Measurements from ENCODE around the gene RBFOX2. TPM values are rescaled to one million over a fixed set of nuclear protein-coding genes. Genes with fewer than 3 reads are reported as not detected.
A peak's percentile ranks its signal among the peaks of the same experiment; 100 is the strongest.

The RBFOX2 gene
- total RNA-seq, 2 experiments from 2014 or later = 54.3 to 78.7 TPM

DNA sequence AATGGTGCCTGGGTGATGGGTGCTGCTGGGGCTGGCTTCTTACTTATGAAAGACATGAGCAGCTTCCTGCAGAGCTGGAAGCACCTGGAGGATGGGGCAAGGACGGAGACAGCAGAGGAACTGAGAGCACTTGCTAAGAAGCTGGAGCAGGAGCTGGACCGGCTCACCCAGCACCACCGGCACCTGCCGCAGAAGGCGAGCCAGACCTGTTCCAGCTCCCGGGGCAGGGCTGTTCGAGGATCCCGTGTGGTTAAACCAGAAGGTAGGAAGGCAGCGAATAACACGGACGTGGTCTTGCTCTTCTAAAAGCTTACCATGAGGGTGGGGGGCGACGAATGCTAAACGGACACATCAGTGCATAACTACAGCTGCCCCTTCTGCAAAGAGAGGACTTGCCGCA, 301.7 kb downstream of the RBFOX2 start:
- no TSS peak for BruUV-seq (replicated peaks)
- POLR2A ChIA-PET = interaction anchor here (0.9 to 1.5 kb wide), 5 partner anchors 14 to 292 kb away, joined by 3 to 4 read pairs (median 3); partner anchors contain the start of gene APOL6
- peaks cover 64% of the 10 kb centered on the region for H3K4me1 ChIP-seq (ENCODE audit: insufficient read depth, low read length, poor library complexity, severe bottlenecking)
- no peaks in the 10 kb centered on the region for H4K20me1 ChIP-seq (ENCODE audit: insufficient read depth, low read length)
- no peaks in the 10 kb centered on the region for H3K9me2 ChIP-seq (ENCODE audit: insufficient read depth, low read length)
- peak overlapping the region; percentile 91 for H3K27ac ChIP-seq (ENCODE audit: low read depth, low read length, poor library complexity, severe bottlenecking)
- peak overlapping the region; percentile 77; the same call in 1 of the 2 replicates for H2AFZ ChIP-seq (ENCODE audit: low read length)
- H3K36me3 ChIP-seq (ENCODE audit: insufficient read depth, low read length) = no peaks in the 10 kb centered on the region
- peak overlapping the region; percentile 56 for H3K4me2 ChIP-seq (ENCODE audit: low read length)
- CTCF ChIA-PET (ENCODE audit: unreplicated experiment) = no interaction called here
- H3K9me3 ChIP-seq (ENCODE audit: low read length) = no peaks in the 10 kb centered on the region
- peaks cover 6% of the 10 kb centered on the region; the same call in 1 of the 2 replicates for H3K79me2 ChIP-seq (ENCODE audit: insufficient read depth, low read depth, low read length)
- H3K4me3 ChIP-seq (ENCODE audit: low read depth, low read length, poor library complexity, severe bottlenecking) = peak overlapping the region; percentile 50
- intact Hi-C loops (cut with micrococcal nuclease; ENCODE audit: unreplicated experiment) = loop anchor here (5.0 to 10.0 kb wide), 2 partner anchors 80 to 372 kb away; partner anchors contain the start of gene APOL6
- peak; percentile 75 for DNase-seq (ENCODE audit: low spot score)
- TF ChIP-seq EZH2phosphoT487 (IDR thresholded peaks at IDR 0.05; ENCODE audit: borderline replicate concordance, low read depth, low read length) = no peak
- TF ChIP-seq, protein P1, sequence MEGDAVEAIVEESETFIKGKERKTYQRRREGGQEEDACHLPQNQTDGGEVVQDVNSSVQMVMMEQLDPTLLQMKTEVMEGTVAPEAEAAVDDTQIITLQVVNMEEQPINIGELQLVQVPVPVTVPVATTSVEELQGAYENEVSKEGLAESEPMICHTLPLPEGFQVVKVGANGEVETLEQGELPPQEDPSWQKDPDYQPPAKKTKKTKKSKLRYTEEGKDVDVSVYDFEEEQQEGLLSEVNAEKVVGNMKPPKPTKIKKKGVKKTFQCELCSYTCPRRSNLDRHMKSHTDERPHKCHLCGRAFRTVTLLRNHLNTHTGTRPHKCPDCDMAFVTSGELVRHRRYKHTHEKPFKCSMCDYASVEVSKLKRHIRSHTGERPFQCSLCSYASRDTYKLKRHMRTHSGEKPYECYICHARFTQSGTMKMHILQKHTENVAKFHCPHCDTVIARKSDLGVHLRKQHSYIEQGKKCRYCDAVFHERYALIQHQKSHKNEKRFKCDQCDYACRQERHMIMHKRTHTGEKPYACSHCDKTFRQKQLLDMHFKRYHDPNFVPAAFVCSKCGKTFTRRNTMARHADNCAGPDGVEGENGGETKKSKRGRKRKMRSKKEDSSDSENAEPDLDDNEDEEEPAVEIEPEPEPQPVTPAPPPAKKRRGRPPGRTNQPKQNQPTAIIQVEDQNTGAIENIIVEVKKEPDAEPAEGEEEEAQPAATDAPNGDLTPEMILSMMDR (conservative IDR thresholded peaks at IDR 0.05; ENCODE audit: low read length) = no peak

DNA sequence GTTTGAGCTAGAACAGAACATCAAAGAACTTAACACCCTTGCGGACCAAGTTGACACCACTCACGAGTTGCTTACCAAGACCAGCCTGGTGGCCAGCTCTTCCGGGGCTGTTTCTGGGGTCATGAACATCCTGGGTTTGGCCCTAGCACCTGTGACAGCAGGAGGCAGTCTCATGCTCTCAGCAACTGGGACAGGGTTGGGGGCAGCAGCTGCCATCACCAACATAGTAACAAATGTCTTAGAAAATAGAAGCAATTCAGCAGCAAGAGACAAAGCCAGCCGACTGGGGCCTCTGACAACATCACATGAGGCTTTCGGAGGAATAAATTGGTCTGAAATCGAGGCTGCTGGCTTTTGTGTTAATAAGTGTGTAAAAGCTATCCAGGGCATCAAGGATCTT, 302.2 kb downstream of the RBFOX2 start:
- no peak for TF ChIP-seq EZH2phosphoT487 (IDR thresholded peaks at IDR 0.05; ENCODE audit: borderline replicate concordance, low read depth, low read length)
- TF ChIP-seq, protein P1 (conservative IDR thresholded peaks at IDR 0.05; ENCODE audit: low read length) = peak; percentile 66
- ChIA-PET POLR2A (interaction anchor here (0.9 to 1.5 kb wide), 5 partner anchors 14 to 292 kb away, joined by 3 to 4 read pairs (median 3); partner anchors contain the start of gene APOL6), CTCF (ENCODE audit: unreplicated experiment) (interaction anchor here (1.0 kb wide), 1 partner anchor 13 kb away, joined by 5 read pairs; no protein-coding TSS in a partner anchor)
- Histone ChIP-seq H3K9me3 (ENCODE audit: low read length) (no peaks in the 10 kb centered on the region), H3K79me2 (ENCODE audit: insufficient read depth, low read depth, low read length) (peaks cover 6% of the 10 kb centered on the region; the same call in 1 of the 2 replicates), H2AFZ (ENCODE audit: low read length) (peak overlapping the region; percentile 77), H3K9me2 (ENCODE audit: insufficient read depth, low read length) (no peaks in the 10 kb centered on the region), H3K27ac (ENCODE audit: low read depth, low read length, poor library complexity, severe bottlenecking) (peak overlapping the region; percentile 91), H4K20me1 (ENCODE audit: insufficient read depth, low read length) (no peaks in the 10 kb centered on the region), H3K4me2 (ENCODE audit: low read length) (peak overlapping the region; percentile 56), H3K4me3 (ENCODE audit: low read depth, low read length, poor library complexity, severe bottlenecking) (peak overlapping the region; percentile 50), H3K36me3 (ENCODE audit: insufficient read depth, low read length) (no peaks in the 10 kb centered on the region), H3K4me1 (ENCODE audit: insufficient read depth, low read length, poor library complexity, severe bottlenecking) (peaks cover 69% of the 10 kb centered on the region)
- intact Hi-C loops (cut with micrococcal nuclease; ENCODE audit: unreplicated experiment) = loop anchor here (5.0 to 10.0 kb wide), 2 partner anchors 79 to 372 kb away; partner anchors contain the start of gene APOL6
- DNase-seq (ENCODE audit: low spot score) = peak; percentile 74
- BruUV-seq (replicated peaks) = no TSS peak

DNA sequence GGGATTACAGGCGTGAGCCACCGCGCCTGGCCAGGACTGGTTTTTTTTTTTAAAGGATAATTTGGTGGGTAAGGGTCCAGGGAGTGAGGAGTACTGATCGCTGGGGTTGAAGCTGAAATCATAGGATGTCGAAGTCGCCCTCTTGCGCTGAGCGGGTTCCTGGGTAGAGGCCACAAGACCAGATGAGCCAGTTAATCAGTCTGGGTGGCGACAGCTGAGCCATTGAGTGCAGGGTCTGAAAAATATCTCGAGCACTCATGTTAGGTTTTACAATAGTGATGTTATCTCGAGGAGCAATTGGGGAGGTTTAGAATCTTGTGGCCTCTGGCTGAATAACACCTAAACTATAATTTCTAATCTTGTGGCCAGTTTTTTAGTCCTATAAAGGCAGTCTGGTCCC, 303.1 kb downstream of the RBFOX2 start:
- Histone ChIP-seq H3K36me3 (ENCODE audit: insufficient read depth, low read length) (no peaks in the 10 kb centered on the region), H3K9me3 (ENCODE audit: low read length) (no peaks in the 10 kb centered on the region), H3K4me2 (ENCODE audit: low read length) (no peak overlapping the region), H2AFZ (ENCODE audit: low read length) (peak overlapping the region; percentile 77; the same call in 1 of the 2 replicates), H3K4me3 (ENCODE audit: low read depth, low read length, poor library complexity, severe bottlenecking) (no peak overlapping the region), H3K9me2 (ENCODE audit: insufficient read depth, low read length) (no peaks in the 10 kb centered on the region), H3K27ac (ENCODE audit: low read depth, low read length, poor library complexity, severe bottlenecking) (peak overlapping the region; percentile 91), H3K4me1 (ENCODE audit: insufficient read depth, low read length, poor library complexity, severe bottlenecking) (peaks cover 63% of the 10 kb centered on the region), H4K20me1 (ENCODE audit: insufficient read depth, low read length) (no peaks in the 10 kb centered on the region), H3K79me2 (ENCODE audit: insufficient read depth, low read depth, low read length) (peaks cover 6% of the 10 kb centered on the region; the same call in 1 of the 2 replicates)
- ChIA-PET CTCF (ENCODE audit: unreplicated experiment) (interaction anchor here (1.0 kb wide), 1 partner anchor 13 kb away, joined by 5 read pairs; no protein-coding TSS in a partner anchor), POLR2A (no interaction called here)
- BruUV-seq (replicated peaks) = no TSS peak
- DNase-seq (ENCODE audit: low spot score) = no peak
- intact Hi-C loops (cut with micrococcal nuclease; ENCODE audit: unreplicated experiment) = loop anchor here (5.0 to 10.0 kb wide), 2 partner anchors 78 to 371 kb away; partner anchors contain the start of gene APOL6
- TF ChIP-seq EZH2phosphoT487 (IDR thresholded peaks at IDR 0.05; ENCODE audit: borderline replicate concordance, low read depth, low read length) = no peak
- TF ChIP-seq, protein P1 (conservative IDR thresholded peaks at IDR 0.05; ENCODE audit: low read length) = no peak

All from OCI-LY7 (cell line).